Astrocyte of the hippocampus (primary cell): ENCODE results near the gene CNTNAP5.

Source experiments
- DNase-seq: peaks from one replicate; pipeline ENCODE4 v3.0.0; 2011; ENCODE audit warnings: low read depth, low spot score

The CNTNAP5 gene

DNA sequence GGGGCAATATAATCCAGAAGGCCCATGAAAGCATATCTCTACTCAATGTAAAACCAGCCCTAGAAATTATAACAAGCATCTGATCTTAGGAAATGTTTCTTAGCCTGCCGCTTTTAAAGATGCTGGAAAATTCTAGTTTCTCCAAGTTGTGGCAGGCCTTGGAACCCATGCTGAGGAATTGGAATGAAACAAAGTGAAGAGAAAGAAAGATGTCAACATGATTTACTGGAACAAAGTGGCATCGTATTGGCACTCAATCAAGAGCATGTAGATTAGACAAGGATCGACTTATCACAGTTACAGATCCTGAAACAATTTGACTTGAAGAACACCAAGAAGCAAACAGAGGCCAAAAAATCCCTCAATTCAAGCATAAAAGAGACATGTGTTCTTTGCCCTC lies 28.7 kb downstream of the CNTNAP5 start:
- DNase-seq, result no peak

DNA sequence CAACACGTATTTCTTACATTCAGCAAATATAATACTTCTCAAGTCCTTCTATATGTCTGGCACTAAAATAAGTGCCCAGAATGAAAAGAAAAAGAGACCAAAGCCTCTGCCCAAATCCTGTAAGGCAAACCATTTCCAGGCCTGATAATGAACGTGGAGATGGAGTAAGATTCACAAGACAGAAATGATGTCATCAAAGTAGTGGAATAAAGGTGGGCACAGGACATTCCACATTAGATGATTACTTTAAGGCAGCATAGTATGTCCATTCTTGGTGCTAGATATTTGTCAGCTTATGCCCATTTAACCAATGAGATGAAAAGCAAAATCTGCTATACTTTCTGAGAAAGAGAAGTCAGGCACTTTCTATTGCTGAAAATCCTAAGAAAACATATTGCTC lies 38.5 kb downstream of the CNTNAP5 start:
- no peak for DNase-seq

GRCh38 chr2:124065636-124066035 lies 40.5 kb downstream of the CNTNAP5 start:
- DNase-seq, result no peak

GRCh38 chr2:124066776-124067175 lies 41.7 kb downstream of the CNTNAP5 start:
- no peak for DNase-seq

DNA sequence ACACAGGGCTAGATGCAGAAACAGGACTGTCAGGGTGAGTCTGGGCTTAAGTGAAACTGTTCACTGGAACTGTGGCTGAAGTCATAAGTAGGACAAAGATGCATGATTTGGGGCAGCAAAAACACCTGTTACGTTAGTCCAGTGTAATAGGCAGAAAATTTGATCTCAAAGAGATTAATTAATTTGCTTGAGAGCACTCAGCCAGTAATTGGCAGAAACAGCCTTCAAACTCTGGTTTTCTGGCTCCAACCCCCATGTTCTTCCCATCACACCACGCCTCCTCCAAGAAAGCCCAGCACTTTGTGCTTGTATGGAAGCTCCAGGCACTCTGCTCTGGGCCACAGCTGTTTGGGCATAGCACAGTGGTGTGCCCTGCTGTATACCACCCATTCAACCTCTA lies 54.0 kb downstream of the CNTNAP5 start:
- no peak for DNase-seq

GRCh38 chr2:124080281-124081153 lies 55.4 kb downstream of the CNTNAP5 start:
- no peak for DNase-seq

GRCh38 chr2:124081154-124081716 lies 56.1 kb downstream of the CNTNAP5 start:
- DNase-seq, result no peak

DNA sequence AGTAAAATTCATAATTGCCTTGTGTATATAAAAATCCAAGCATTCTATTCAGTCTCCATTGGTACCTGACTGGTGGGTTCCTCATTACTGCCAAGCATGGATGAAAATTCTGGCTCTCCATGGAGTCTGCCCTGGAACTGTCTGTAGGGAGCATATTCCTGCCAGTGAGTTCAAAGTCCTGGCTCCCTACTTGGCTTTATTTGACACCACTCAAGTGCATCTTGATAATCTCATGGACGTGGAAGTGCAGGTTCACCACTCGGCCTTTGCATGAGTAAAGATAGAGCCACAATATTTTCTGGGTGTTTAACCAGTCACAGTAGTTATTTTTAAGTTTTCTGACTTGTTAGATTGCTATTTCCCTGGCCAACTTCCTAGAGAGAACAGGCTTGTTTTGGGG lies 63.5 kb downstream of the CNTNAP5 start:
- DNase-seq, result no peak

- DNase-seq, result no peak
Measured at GRCh38 chr2:124091721-124092120, 66.6 kb downstream of the CNTNAP5 start.

DNA sequence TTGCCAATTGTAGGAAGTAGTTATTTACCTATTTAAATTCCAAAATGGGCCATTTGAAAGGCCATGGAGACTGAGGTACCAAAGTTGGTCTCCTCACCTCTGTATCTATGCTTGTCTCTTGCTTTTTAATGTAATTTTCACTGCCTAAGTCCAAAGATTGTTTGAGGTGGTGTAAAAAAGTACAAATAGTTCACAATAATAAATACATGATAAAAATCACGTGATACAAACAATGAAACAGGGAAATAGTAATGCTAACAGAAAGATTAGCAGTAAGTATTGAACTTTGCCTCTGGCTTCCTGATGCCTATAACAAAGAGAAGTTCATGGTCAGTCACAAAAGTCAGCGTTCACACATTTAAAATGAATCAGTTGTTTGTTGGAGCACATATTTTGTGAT lies 67.6 kb downstream of the CNTNAP5 start:
- no peak for DNase-seq

DNA sequence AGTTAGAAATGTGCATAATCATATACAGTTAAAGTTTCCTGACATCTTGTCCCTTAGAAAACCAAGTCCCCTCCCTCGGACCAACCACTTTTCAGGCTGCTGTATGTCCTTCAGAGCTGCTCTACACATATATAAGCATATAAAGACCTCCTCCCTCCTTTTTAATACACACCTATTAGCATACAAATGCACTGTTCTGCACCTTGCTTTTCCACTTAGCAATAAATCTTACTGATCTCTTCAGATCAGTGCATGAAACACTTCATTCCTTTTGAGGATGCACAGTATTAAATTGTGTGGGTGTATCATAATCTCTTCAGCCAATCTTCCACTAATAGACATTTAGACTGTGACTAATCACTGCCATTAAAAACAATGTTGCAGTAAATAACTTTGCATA lies 79.8 kb downstream of the CNTNAP5 start:
- DNase-seq, result no peak

GRCh38 chr2:124112206-124112605 lies 87.1 kb downstream of the CNTNAP5 start:
- no peak for DNase-seq

DNA sequence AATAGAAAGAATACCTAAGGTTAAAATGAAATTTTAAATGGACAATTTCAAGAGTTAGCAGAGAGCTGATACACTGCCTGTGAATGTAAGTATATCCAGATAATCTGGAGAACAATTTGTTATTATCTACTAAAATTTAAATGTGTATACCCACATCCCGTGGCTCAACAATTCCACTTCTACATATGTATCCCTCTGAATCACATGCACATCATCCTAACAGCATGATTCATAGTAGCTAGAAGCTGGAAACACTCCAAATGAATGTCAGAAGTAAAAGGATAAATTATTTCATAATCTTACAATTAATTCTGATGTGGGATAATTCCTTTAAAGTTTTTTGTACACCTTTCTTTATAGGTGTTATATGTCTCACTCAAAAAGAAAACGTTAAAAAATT lies 87.9 kb downstream of the CNTNAP5 start:
- DNase-seq, result no peak

DNA sequence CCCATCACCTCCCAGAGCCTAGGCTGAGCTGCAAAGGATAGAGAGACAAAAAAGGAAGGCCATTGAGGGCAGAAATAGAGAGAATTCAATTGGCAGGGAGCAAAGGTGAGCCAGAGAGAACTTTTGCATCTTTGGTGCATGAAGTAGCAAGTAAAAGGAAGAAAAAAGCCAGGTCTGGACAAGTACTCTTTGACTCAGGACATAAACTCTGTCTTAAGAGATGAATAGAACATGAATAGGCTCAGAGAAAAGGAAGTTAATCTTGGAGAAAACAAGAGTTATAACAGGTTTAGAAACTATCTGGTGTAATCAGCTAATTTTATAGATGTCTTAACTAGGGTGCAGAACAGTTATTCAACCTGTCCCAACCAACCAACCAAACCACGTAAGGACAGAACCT lies 95.2 kb downstream of the CNTNAP5 start:
- DNase-seq, result no peak

- DNase-seq, result no peak
Measured at GRCh38 chr2:124121106-124121505, 96.0 kb downstream of the CNTNAP5 start.

GRCh38 chr2:124121760-124122275 lies 96.7 kb downstream of the CNTNAP5 start:
- DNase-seq, result no peak

DNA sequence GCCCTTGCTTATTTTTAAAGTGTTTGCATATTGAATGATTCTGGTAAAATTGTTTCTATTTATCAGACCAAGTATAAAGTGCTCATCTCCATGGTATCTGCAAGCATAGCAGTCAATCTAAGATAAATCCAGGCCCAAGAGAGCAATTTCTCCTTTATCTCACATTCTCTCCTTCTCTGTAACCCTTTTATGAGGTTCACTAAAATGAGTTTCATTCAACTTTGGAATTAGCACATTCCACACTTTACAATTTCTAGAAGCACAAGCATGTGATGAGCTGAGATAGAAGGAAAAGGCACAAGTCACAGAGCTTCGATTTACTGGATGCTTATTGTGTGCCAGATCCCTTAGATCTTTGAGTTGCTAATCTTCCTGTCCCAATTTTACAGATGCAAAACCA lies 97.3 kb downstream of the CNTNAP5 start:
- no peak for DNase-seq

- DNase-seq, result no peak
Measured at GRCh38 chr2:124131276-124131675, 106.2 kb downstream of the CNTNAP5 start.

GRCh38 chr2:124136110-124136509 lies 111.0 kb downstream of the CNTNAP5 start:
- no peak for DNase-seq

- no peak for DNase-seq
Measured at GRCh38 chr2:124138076-124138475, 113.0 kb downstream of the CNTNAP5 start.

GRCh38 chr2:124145982-124146381 lies 120.9 kb downstream of the CNTNAP5 start:
- DNase-seq, result no peak

DNA sequence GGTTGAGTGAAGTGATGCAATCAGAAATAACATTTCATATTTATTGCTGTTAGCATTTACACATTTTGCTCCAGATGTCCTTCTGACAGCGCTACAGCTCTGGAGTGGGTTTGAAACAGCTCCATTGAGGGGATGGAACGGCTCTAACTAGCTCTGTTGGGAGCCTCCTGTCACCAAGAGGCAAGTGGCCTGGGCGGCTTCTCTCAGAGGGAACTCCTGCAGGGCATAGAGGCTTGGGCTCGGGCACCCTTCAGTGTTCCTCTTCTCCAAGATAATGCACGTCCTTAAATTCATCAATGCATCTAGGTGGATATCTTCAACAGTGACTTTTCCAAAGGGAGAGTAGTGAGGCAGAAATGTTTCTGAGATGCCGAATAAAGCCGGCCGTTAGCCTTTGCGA lies 122.5 kb downstream of the CNTNAP5 start:
- DNase-seq, result no peak

GRCh38 chr2:124149571-124149970 lies 124.5 kb downstream of the CNTNAP5 start:
- DNase-seq, result no peak
